Measurements from ENCODE around the gene PTPN3. TPM values are rescaled to one million over a fixed set of nuclear protein-coding genes. Genes with fewer than 3 reads are reported as not detected.

PTPN3 gene
- total RNA-seq, 1 donor from 2014 or later: 0.62 TPM

DNA sequence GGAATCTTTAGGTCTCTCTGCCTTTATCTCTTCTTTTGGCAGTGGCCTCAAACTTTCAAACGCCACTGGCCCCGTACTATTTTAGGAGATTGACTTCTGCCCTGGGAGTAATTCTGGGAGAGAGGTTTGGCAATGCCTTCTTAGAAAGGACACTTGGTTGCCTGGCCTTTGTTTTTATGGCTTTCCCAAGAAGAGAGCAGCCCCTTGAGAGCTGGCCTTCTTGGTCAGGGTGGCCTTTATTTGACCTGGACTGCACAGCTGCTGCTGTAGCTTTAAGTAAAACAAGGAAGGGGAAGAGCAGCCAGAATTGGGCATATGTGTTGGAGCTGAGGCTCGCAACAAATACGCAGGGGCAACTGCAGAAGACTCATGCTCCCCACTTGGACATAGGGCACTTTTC, 60.8 kb downstream of the PTPN3 start:
- H3K36me3 Mint-ChIP-seq (ENCODE audit: low read depth, unreplicated experiment): no peaks in the 10 kb centered on the region
- H3K27me3 Mint-ChIP-seq (ENCODE audit: unreplicated experiment): peaks cover 4% of the 10 kb centered on the region
- H3K4me3 Mint-ChIP-seq (ENCODE audit: unreplicated experiment): no peak overlapping the region
- H3K4me1 Mint-ChIP-seq (ENCODE audit: unreplicated experiment): no peaks in the 10 kb centered on the region
- TF ChIP-seq, protein P1, sequence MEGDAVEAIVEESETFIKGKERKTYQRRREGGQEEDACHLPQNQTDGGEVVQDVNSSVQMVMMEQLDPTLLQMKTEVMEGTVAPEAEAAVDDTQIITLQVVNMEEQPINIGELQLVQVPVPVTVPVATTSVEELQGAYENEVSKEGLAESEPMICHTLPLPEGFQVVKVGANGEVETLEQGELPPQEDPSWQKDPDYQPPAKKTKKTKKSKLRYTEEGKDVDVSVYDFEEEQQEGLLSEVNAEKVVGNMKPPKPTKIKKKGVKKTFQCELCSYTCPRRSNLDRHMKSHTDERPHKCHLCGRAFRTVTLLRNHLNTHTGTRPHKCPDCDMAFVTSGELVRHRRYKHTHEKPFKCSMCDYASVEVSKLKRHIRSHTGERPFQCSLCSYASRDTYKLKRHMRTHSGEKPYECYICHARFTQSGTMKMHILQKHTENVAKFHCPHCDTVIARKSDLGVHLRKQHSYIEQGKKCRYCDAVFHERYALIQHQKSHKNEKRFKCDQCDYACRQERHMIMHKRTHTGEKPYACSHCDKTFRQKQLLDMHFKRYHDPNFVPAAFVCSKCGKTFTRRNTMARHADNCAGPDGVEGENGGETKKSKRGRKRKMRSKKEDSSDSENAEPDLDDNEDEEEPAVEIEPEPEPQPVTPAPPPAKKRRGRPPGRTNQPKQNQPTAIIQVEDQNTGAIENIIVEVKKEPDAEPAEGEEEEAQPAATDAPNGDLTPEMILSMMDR (IDR thresholded peaks at IDR 0.05; ENCODE audit: unreplicated experiment): no peak
- H3K27ac Mint-ChIP-seq (ENCODE audit: unreplicated experiment): no peak overlapping the region
- no peak for DNase-seq (ENCODE audit: low spot score)
- no peaks in the 10 kb centered on the region for H3K9me3 Mint-ChIP-seq (ENCODE audit: unreplicated experiment)

DNA sequence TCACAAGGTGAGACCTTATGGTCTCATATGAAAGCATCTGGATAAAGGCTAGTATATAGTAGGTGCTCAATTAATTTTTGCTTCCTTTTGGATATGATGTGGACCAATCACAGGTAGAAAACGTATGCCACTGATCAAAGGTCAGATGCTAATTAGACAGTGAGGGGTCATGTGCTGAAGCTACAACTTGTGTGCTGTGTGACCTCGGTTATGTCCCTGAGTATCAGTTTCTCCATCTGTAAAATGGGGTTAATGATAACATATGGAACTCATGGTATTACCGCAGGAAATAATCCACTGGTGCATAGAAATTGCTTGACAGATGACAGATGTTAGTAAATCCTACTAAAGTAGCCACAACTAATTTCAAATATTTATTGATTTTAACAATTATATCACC, 62.0 kb downstream of the PTPN3 start:
- H3K9me3 Mint-ChIP-seq (ENCODE audit: unreplicated experiment): no peaks in the 10 kb centered on the region
- no peak for DNase-seq (ENCODE audit: low spot score)
- H3K27ac Mint-ChIP-seq (ENCODE audit: unreplicated experiment): no peak overlapping the region

DNA sequence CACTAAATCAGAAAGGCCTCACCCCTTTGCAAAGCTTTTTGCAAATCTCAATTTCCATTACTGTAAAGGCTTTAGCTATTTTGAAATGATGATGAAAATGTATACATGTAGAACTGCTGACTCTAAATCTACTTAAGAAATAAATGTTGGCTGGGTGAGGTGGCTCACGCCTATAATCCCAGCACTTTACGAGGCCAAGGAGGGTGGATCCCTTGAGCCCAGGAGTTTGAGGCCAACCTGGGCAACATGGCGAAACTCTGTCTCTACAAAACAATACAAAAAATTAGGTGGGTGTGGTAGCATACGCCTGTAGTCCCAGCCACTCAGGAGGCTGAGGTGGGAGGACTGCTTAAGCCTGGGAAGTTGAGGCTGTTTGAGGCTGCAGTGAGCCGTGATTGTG, 64.6 kb downstream of the PTPN3 start:
- Mint-ChIP-seq H3K4me3 (ENCODE audit: unreplicated experiment) (no peak overlapping the region), H3K9me3 (ENCODE audit: unreplicated experiment) (no peaks in the 10 kb centered on the region), H3K27ac (ENCODE audit: unreplicated experiment) (no peak overlapping the region), H3K4me1 (ENCODE audit: unreplicated experiment) (no peaks in the 10 kb centered on the region), H3K36me3 (ENCODE audit: low read depth, unreplicated experiment) (no peaks in the 10 kb centered on the region), H3K27me3 (ENCODE audit: unreplicated experiment) (peaks cover 4% of the 10 kb centered on the region)
- TF ChIP-seq, protein P1 (IDR thresholded peaks at IDR 0.05; ENCODE audit: unreplicated experiment): no peak
- DNase-seq (ENCODE audit: low spot score): no peak

More for the DNA sequence above, 62.0 kb downstream of the PTPN3 start:
- Mint-ChIP-seq H3K27me3 (ENCODE audit: unreplicated experiment) (peaks cover 4% of the 10 kb centered on the region), H3K36me3 (ENCODE audit: low read depth, unreplicated experiment) (no peaks in the 10 kb centered on the region), H3K4me1 (ENCODE audit: unreplicated experiment) (no peaks in the 10 kb centered on the region), H3K4me3 (ENCODE audit: unreplicated experiment) (no peak overlapping the region)
- TF ChIP-seq, protein P1 (IDR thresholded peaks at IDR 0.05; ENCODE audit: unreplicated experiment): no peak

DNA sequence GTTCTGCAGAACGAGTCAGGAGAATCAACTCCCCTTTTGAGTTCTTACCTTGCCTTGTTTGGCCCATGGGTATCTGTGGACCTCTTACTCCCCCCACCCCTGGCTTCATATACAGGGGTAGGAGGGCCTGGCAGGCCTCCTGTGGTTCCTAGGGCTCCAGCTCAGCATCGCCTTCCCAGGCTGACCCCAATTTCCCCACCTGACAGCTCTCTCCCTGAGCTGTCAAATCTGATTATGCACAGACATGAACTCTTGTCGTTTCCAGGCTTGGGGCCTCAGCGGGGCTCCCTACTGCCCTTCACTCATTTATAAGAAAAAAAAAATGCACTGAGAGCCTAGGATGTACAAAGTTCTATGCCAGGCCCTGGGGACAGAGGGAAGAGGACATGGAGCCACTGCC, 67.9 kb downstream of the PTPN3 start:
- H3K27ac Mint-ChIP-seq (ENCODE audit: unreplicated experiment): no peak overlapping the region
- H3K9me3 Mint-ChIP-seq (ENCODE audit: unreplicated experiment): no peaks in the 10 kb centered on the region
- TF ChIP-seq, protein P1 (IDR thresholded peaks at IDR 0.05; ENCODE audit: unreplicated experiment): no peak
- no peak for DNase-seq (ENCODE audit: low spot score)
- H3K4me3 Mint-ChIP-seq (ENCODE audit: unreplicated experiment): no peak overlapping the region
- H3K36me3 Mint-ChIP-seq (ENCODE audit: low read depth, unreplicated experiment): no peaks in the 10 kb centered on the region
- H3K27me3 Mint-ChIP-seq (ENCODE audit: unreplicated experiment): peaks cover 4% of the 10 kb centered on the region
- H3K4me1 Mint-ChIP-seq (ENCODE audit: unreplicated experiment): no peaks in the 10 kb centered on the region

- TF ChIP-seq, protein P1 (IDR thresholded peaks at IDR 0.05; ENCODE audit: unreplicated experiment): no peak
- no peaks in the 10 kb centered on the region for H3K36me3 Mint-ChIP-seq (ENCODE audit: low read depth, unreplicated experiment)
- no peaks in the 10 kb centered on the region for H3K9me3 Mint-ChIP-seq (ENCODE audit: unreplicated experiment)
- H3K27me3 Mint-ChIP-seq (ENCODE audit: unreplicated experiment): no peaks in the 10 kb centered on the region
- no peaks in the 10 kb centered on the region for H3K4me1 Mint-ChIP-seq (ENCODE audit: unreplicated experiment)
- no peak for DNase-seq (ENCODE audit: low spot score)
- no peak overlapping the region for H3K27ac Mint-ChIP-seq (ENCODE audit: unreplicated experiment)
- H3K4me3 Mint-ChIP-seq (ENCODE audit: unreplicated experiment): no peak overlapping the region
Measured at GRCh38 chr9:109428854-109429253, 69.3 kb downstream of the PTPN3 start.

All from endothelial cell (in vitro differentiated cells).